AG09319 (cell line): ENCODE results near the gene MARK4.
"Not testable (repeated sequence)": the region's sequence is repeated elsewhere in the genome, so short reads cannot be mapped to it uniquely, and the experiment has no call there.

Source experiments
- DNase-seq: peaks from one replicate; pipeline ENCODE4 v3.0.0-alpha.2; 2010; ENCODE audit warnings: low read depth; ENCODE audit errors: extremely low read depth
- TF ChIP-seq, protein P1 (sequence below): IDR thresholded peaks from 2 replicates; pipeline ENCODE4 v1.5.1; 2011; ENCODE audit warnings: low read depth, mild to moderate bottlenecking, inconsistent platforms, low read length, moderate library complexity

The MARK4 gene

DNA sequence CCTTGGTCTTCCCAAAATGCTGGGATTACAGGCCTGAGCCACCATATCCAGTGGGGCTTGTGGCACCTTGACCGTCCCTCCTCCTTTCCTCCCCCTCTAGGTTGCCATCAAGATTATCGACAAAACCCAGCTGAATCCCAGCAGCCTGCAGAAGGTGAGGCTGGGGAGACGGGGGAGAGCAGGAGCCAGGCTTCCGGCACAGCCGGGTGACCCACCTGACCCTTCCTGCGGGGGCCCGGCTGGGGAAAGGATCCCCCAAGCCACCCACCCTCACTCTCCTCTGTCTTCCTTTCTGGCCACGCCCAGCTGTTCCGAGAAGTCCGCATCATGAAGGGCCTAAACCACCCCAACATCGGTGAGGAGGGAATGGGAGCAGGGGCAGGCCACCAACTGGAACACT is 11.9 kb downstream of the MARK4 start:
- no peak for DNase-seq
- TF ChIP-seq, protein P1, sequence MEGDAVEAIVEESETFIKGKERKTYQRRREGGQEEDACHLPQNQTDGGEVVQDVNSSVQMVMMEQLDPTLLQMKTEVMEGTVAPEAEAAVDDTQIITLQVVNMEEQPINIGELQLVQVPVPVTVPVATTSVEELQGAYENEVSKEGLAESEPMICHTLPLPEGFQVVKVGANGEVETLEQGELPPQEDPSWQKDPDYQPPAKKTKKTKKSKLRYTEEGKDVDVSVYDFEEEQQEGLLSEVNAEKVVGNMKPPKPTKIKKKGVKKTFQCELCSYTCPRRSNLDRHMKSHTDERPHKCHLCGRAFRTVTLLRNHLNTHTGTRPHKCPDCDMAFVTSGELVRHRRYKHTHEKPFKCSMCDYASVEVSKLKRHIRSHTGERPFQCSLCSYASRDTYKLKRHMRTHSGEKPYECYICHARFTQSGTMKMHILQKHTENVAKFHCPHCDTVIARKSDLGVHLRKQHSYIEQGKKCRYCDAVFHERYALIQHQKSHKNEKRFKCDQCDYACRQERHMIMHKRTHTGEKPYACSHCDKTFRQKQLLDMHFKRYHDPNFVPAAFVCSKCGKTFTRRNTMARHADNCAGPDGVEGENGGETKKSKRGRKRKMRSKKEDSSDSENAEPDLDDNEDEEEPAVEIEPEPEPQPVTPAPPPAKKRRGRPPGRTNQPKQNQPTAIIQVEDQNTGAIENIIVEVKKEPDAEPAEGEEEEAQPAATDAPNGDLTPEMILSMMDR: no peak

DNA sequence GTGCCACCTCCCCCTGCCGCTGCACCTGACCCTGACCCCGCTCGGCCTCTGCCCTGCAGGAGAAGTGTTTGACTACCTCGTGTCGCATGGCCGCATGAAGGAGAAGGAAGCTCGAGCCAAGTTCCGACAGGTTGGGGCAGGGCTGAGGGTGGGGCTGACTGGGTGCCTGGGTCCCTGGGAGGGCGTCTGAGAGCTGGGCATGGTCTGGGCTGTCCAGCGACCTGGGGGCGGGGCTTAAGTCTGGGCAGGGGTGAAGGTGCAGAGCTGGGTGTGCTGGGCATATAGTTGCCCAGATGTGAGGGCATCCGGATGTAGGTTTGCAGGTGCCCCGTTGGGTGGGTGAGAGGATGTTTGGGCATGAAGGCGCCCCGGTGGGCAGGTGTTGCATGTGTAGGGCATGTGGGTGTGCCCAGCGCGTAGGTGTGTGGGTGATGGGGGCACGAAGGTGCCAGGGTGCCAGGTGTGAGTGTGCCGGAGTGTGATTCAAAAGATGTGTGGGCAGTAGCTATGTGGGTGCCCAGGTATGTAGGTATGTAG is 13.8 kb downstream of the MARK4 start:
- TF ChIP-seq, protein P1: no peak
- no peak for DNase-seq

DNA sequence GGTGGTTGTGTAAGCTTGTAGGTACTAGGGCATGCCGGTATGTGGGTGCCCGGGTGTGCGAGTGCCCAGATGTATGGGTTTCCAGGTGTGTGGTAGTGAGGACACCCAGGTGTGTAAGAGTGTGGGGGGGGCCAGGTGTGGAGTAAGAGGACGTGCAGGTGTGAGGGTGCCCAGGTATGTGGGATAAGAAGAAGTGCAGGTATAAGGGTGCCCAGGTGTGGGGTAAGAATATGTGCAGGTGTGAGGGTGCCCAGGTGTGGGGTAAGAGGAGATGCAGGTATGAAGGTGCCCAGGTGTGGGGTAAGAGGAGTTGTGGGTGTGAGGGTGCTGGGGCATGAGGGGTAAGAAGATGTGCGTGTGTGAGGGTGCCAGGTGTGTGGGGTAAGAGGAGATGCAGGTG is 14.3 kb downstream of the MARK4 start:
- TF ChIP-seq, protein P1: no peak
- DNase-seq: no peak

DNA sequence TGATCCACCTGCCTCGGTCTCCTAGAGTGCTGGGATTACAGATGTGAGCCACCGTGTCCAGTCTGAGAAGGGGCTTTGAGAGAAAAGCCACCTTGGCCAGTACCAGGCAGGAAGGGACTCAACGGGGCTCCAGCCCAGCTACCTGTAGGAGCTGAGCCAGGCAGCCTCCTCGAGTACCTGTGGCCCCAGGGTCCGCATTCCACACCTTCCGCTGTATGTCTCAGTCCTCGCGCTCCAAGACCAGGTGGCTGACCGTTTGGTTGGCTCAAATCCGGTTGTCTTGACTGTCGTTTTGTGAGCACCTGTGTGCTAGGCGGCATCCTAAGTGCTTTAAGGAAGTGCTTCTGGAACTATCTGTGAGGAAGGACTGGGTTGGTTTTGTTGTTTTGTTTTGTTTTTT is 16.2 kb downstream of the MARK4 start:
- no peak for DNase-seq
- TF ChIP-seq, protein P1: no peak

DNA sequence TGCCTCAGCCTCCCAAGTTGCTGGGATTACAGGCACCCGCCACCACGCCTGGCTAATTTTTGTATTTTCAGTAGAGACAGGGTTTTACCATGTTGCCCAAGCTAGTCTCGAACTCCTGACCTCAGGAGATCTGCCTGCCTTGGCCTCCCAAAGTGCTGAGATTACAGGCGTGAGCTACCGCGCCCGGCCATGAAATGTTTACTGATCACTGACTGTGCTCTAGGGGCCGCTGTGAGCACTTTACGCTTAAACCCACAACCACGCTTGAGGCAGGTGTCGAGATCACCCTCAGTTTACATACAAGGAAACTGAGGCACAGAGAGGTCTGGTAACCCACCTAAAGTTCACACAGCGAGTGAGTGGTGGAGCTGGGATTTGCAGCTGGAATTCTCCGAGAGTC is 18.9 kb downstream of the MARK4 start:
- DNase-seq: not testable (repeated sequence)

DNA sequence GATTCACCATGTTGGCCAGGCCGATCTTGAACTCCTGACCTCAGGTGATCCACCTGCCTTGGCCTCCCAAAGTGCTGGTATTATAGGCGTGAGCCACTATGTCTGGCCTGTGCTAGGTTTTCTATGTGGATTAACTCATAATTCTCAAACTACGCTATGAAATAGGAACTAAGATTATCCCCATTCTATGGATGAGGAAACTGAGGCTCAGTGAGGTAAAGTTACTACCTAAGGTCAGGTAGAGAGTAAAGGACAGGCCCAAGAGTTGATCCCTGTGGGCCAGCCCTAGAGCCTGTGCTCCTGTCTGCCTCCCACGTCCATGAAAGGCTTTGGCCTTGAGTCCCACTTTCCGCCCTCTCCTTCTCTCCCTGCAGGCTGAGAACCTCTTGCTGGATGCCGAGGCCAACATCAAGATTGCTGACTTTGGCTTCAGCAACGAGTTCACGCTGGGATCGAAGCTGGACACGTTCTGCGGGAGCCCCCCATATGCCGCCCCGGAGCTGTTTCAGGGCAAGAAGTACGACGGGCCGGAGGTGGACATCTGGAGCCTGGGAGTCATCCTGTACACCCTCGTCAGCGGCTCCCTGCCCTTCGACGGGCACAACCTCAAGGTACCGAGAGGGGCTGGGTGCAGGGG is 20.1 kb downstream of the MARK4 start:
- TF ChIP-seq, protein P1: no peak
- no peak for DNase-seq

DNA sequence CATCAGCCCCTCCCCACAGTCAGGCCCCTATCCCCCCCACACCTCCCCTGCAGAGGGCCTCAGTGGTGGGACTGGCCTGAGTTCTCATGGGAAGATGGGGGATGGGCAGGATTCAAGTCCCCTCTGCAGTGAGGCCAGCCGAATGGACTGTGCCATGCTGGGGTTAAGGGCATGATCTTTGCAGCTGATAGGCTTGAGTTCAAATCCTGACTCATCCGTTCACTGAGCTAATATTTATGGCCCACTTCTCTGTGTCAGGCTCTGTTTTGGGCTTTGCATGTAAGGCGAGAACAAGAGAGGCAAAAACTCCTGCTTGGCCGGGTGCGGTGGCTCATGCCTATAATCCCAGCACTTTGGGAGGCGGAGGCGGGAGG is 20.7 kb downstream of the MARK4 start:
- TF ChIP-seq, protein P1: no peak
- no peak for DNase-seq

DNA sequence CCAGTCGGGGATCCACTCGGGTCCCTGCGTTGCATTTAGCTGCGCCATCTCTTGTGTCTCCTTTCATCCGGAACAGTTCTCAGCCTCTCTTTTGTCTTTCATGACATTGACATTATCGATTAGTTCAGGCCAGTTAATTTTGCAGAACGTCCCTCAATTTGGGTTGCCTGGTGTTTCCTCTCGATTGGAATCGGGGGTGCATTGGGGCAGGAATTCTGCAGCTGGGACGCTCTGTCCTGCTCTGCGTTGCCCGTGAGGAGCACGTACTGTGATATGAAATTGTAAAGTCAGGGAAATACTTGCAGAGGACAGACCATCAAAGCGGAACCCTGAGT is 22.4 kb downstream of the MARK4 start:
- TF ChIP-seq, protein P1: no peak

More for the DNA sequence above, 22.4 kb downstream of the MARK4 start:
- no peak for DNase-seq
